Stimulated activated CD4-positive, alpha-beta T cell treated with anti-CD3 and anti-CD28 coated beads, Interleukin-4, amount 100 ng/mL, for 24 hours (primary cell): Measurements from ENCODE around the gene SF3B3.

Experiments used
- DNase-seq: peaks from one replicate; pipeline ENCODE4 v3.0.0-alpha.2; 2020

The SF3B3 gene

GRCh38 chr16:70523743-70524398 lies at the start of gene SF3B3:
Gene SF3B3 (plus strand): TSS chr16:70523816. CDS start chr16:70526657, 2,841 bp downstream.
- peak; percentile 77 for DNase-seq

GRCh38 chr16:70474320-70475053 lies 49.1 kb upstream of the SF3B3 start:
- DNase-seq = no peak

- DNase-seq = no peak
These were observed 48.4 kb upstream of the SF3B3 start for GRCh38 chr16:70475054-70475871.

- DNase-seq = peak; percentile 58
These were observed 47.2 kb upstream of the SF3B3 start for GRCh38 chr16:70476272-70477020.

- DNase-seq = no peak
These were observed 45.4 kb upstream of the SF3B3 start for GRCh38 chr16:70478169-70478568.

GRCh38 chr16:70478912-70479341 lies 44.7 kb upstream of the SF3B3 start:
- no peak for DNase-seq

- DNase-seq = no peak
These were observed 43.2 kb upstream of the SF3B3 start for GRCh38 chr16:70480127-70481105.

- DNase-seq = no peak
These were observed 41.6 kb upstream of the SF3B3 start for GRCh38 chr16:70481929-70482536.

- DNase-seq = no peak
These were observed 41.0 kb upstream of the SF3B3 start for GRCh38 chr16:70482624-70483023.

GRCh38 chr16:70483426-70483825 lies 40.2 kb upstream of the SF3B3 start:
- no peak for DNase-seq

GRCh38 chr16:70484867-70485266 lies 38.7 kb upstream of the SF3B3 start:
- DNase-seq = no peak

GRCh38 chr16:70490261-70490660 lies 33.4 kb upstream of the SF3B3 start:
- DNase-seq = no peak

- DNase-seq = no peak
These were observed 29.8 kb upstream of the SF3B3 start for GRCh38 chr16:70493802-70494201.

GRCh38 chr16:70494202-70494770 lies 29.3 kb upstream of the SF3B3 start:
- no peak for DNase-seq

GRCh38 chr16:70494777-70495176 lies 28.8 kb upstream of the SF3B3 start:
- no peak for DNase-seq

- no peak for DNase-seq
These were observed 28.0 kb upstream of the SF3B3 start for GRCh38 chr16:70495425-70496182.

- peak; percentile 17 for DNase-seq
These were observed 27.1 kb upstream of the SF3B3 start for GRCh38 chr16:70496513-70496912.

GRCh38 chr16:70508752-70509151 lies 14.9 kb upstream of the SF3B3 start:
- no peak for DNase-seq

- no peak for DNase-seq
These were observed 13.4 kb upstream of the SF3B3 start for GRCh38 chr16:70510216-70510615.

GRCh38 chr16:70511833-70512232 lies 11.8 kb upstream of the SF3B3 start:
- DNase-seq = no peak
